Endothelial cell of umbilical vein (primary cell): Measurements from ENCODE around the gene ZFYVE28. TPM values are rescaled to one million over a fixed set of nuclear protein-coding genes. Genes with fewer than 3 reads are reported as not detected.

Source experiments
- BruUV-seq: library from RNA; stranded (reverse); fragments of 400-500 nt; replicated peaks from 2 replicates; lab custom pipeline; 2021; lab: Mats Ljungman, UMichigan
- CTCF ChIA-PET: fragments of 300-600, 350-600 bp; sonication (Branson Sonifier 250); formaldehyde crosslinking; loops from one replicate; lab custom pipeline; 2021; ENCODE audit warnings: antibody characterized with exemption, inconsistent platforms; lab: Charles Lee
- POLR2A ChIA-PET: fragments of 300-600, 350-600 bp; sonication (Branson Sonifier 250); formaldehyde crosslinking; loops from one replicate; lab custom pipeline; 2021; ENCODE audit warnings: antibody characterized with exemption, inconsistent platforms; lab: Charles Lee
- DNase-seq: peaks from one replicate; pipeline ENCODE4 v3.0.0-alpha.2; 2011; ENCODE audit warnings: low read depth, low spot score
- FAIRE-seq: peaks from 2 replicates; lab custom pipeline; 2011; peaks lifted over from hg19 to GRCh38; lab: Jason Lieb, UNC
- H2AFZ ChIP-seq: 2 replicates; pipeline ENCODE4 v1.6.0; 2012; ENCODE audit warnings: low read depth, low read length, control low read depth, inconsistent platforms
- H3K27ac ChIP-seq: 2 replicates; pipeline ENCODE4 v1.5.1; 2011; ENCODE audit warnings: low read depth, mild to moderate bottlenecking, control low read depth, low read length, moderate library complexity; ENCODE audit not compliant: insufficient read depth
- H3K27me3 ChIP-seq, 2 experiments: 2 replicates each; pipeline versions ENCODE4 v1.6.0 to v1.6.1; 2011; ENCODE audit warnings: low read length in 2 of 2, mixed read lengths in 1 of 2; ENCODE audit not compliant: control insufficient read depth in 2 of 2, insufficient read depth in 2 of 2
- H3K36me3 ChIP-seq, 2 experiments: 2 replicates in 1 of 2; 3 replicates in 1 of 2; pipeline ENCODE4 v1.5.1; 2011; ENCODE audit warnings: low read length in 2 of 2, mild to moderate bottlenecking in 1 of 2, moderate library complexity in 1 of 2; ENCODE audit not compliant: control insufficient read depth in 2 of 2, insufficient read depth in 2 of 2; ENCODE audit errors: extremely low read depth in 1 of 2
- H3K4me1 ChIP-seq: 3 replicates; pipeline ENCODE4 v1.5.1; 2011; ENCODE audit warnings: mild to moderate bottlenecking, low read length; ENCODE audit not compliant: control insufficient read depth, insufficient read depth; ENCODE audit errors: extremely low read depth
- H3K4me2 ChIP-seq: 2 replicates; pipeline ENCODE4 v1.6.1; 2011; ENCODE audit warnings: low read length, control low read depth, mixed read lengths; ENCODE audit not compliant: insufficient read depth
- H3K4me3 ChIP-seq, 3 experiments: fragments of 200-600 bp in 1 of 3; sonication (generic), shearing (Covaris generic) in 1 of 3; replicated peaks in 1 of 3; 2 replicates each; pipeline ENCODE4 v1.5.1; 2011 to 2016; ENCODE audit warnings: control low read depth in 3 of 3, low read length in 3 of 3, mild to moderate bottlenecking in 2 of 3, inconsistent platforms in 1 of 3, low read depth in 1 of 3, moderate library complexity in 1 of 3; ENCODE audit not compliant: insufficient read depth in 1 of 3
- H3K79me2 ChIP-seq: 2 replicates; pipeline ENCODE4 v1.6.0; 2012; ENCODE audit warnings: low read length, inconsistent platforms; ENCODE audit not compliant: control insufficient read depth, insufficient read depth
- H3K9ac ChIP-seq: replicated peaks from 2 replicates; pipeline ENCODE3; 2011; ENCODE audit warnings: low read length, control low read depth; ENCODE audit not compliant: insufficient read depth; ENCODE audit errors: extremely low read depth
- H3K9me1 ChIP-seq: replicated peaks from 3 replicates; pipeline ENCODE4 v1.6.0; 2011; ENCODE audit warnings: mild to moderate bottlenecking, low read length; ENCODE audit not compliant: control insufficient read depth, insufficient read depth; ENCODE audit errors: extremely low read depth
- H3K9me3 ChIP-seq: replicated peaks from 2 replicates; pipeline ENCODE4 v1.5.1; 2012; ENCODE audit warnings: low read length, inconsistent platforms; ENCODE audit not compliant: control insufficient read depth, insufficient read depth
- H4K20me1 ChIP-seq: replicated peaks from 2 replicates; pipeline ENCODE3; 2011; ENCODE audit warnings: mild to moderate bottlenecking, low read length; ENCODE audit not compliant: control insufficient read depth, insufficient read depth; ENCODE audit errors: extremely low read depth
- CTCF ChIP-seq, 2 donors: IDR thresholded peaks; 1 replicate in 1 of 2; 2 replicates in 1 of 2; pipeline ENCODE4 v1.5.1; 2011; ENCODE audit warnings: low read length in 2 of 2, mild to moderate bottlenecking in 2 of 2, moderate library complexity in 2 of 2, control low read depth in 1 of 2, inconsistent platforms in 1 of 2, low read depth in 1 of 2; ENCODE audit not compliant: insufficient read depth in 1 of 2; ENCODE audit errors: extremely low read depth in 1 of 2
- EZH2 ChIP-seq: IDR thresholded peaks from 2 replicates; pipeline ENCODE4 v1.6.1; 2012; ENCODE audit warnings: borderline replicate concordance, low read depth, mild to moderate bottlenecking, moderate library complexity, low read length, inconsistent platforms; ENCODE audit not compliant: severe bottlenecking
- FOS ChIP-seq: IDR thresholded peaks from 2 replicates; pipeline ENCODE4 v1.6.1; 2011; ENCODE audit warnings: mild to moderate bottlenecking, low read length, moderate library complexity, borderline replicate concordance; ENCODE audit not compliant: insufficient read depth
- GATA2 ChIP-seq: IDR thresholded peaks from 2 replicates; pipeline ENCODE4 v1.7.0; 2011; ENCODE audit warnings: low read depth, mild to moderate bottlenecking, moderate library complexity, mixed read lengths, low read length; ENCODE audit not compliant: insufficient read length, insufficient read depth
- JUN ChIP-seq: IDR thresholded peaks from 2 replicates; pipeline ENCODE4 v1.6.1; 2011; ENCODE audit warnings: borderline replicate concordance, low read depth; ENCODE audit not compliant: insufficient read length, insufficient read depth
- MAX ChIP-seq: IDR thresholded peaks from 2 replicates; pipeline ENCODE4 v1.6.1; 2011; ENCODE audit not compliant: insufficient read depth, insufficient read length
- MYC ChIP-seq: IDR thresholded peaks from one replicate; pipeline ENCODE4 v1.6.1; 2011; ENCODE audit warnings: mild to moderate bottlenecking, low read depth, low read length
- POLR2A ChIP-seq: IDR thresholded peaks from 2 replicates; pipeline ENCODE4 v1.6.1; 2012; ENCODE audit warnings: low read depth, mild to moderate bottlenecking, control low read depth, low read length
- POLR2AphosphoS5 ChIP-seq: IDR thresholded peaks from 2 replicates; pipeline ENCODE4 v1.6.1; 2012; ENCODE audit warnings: low read depth, mild to moderate bottlenecking, control low read depth, low read length, moderate library complexity; ENCODE audit not compliant: insufficient read depth
- dilution Hi-C: fragments of 300-500 bp; cut with MboI; formaldehyde crosslinking; loops from one replicate; pipeline ENCODE4 v1.15.0; 2019; ENCODE audit warnings: low sequenced_read_pairs; ENCODE audit not compliant: extremely low pct_ligation_motif_present
- intact Hi-C: fragments of 100-400 bp; cut with micrococcal nuclease; formaldehyde crosslinking; loops from one replicate; pipeline ENCODE4 v1.10.0; 2022
- polyA plus RNA-seq, 4 experiments: library from polyadenylated mRNA; depleted of rRNA in 3 of 4; stranded (reverse) in 3 of 4; unstranded in 1 of 4; fragments of >200 nt; gene quantifications; 2 replicates each; pipeline versions ENCODE4 v1.2.1 to v1.2.3, GENCODE V29; 2011 to 2012; ENCODE audit warnings: missing spikeins in 1 of 4
- total RNA-seq: library from RNA; stranded (reverse); gene quantifications from 2 replicates; pipeline ENCODE4 v1.2.3, GENCODE V29; 2021

ZFYVE28 gene
- total and polyA plus RNA-seq, 2 donors (not counting 3 experiments of a cell fraction or from before 2014, with no cell fraction given) = 5.8 to 7.1 TPM

GRCh38 chr4:2385516-2385915 is 32.9 kb downstream of the ZFYVE28 start:
- ChIA-PET CTCF (interaction anchor here (1.1 kb wide), 1 partner anchor 51 kb away, joined by 3 read pairs; no protein-coding TSS in a partner anchor), POLR2A (no interaction called here)
- DNase-seq (no peak), FAIRE-seq (no peak)
- no peaks in the 10 kb centered on the region for H3K79me2 ChIP-seq
- BruUV-seq = no TSS peak
- H3K4me2 ChIP-seq = no peak overlapping the region
- H3K36me3 ChIP-seq = no peaks in the 10 kb centered on the region
- no peaks in the 10 kb centered on the region for H4K20me1 ChIP-seq
- H3K27ac ChIP-seq = no peak overlapping the region
- no peak overlapping the region for H3K9ac ChIP-seq
- dilution Hi-C loops (no loop called here), intact Hi-C loops (no loop called here)
- H3K9me1 ChIP-seq = no peaks in the 10 kb centered on the region
- H3K4me3 ChIP-seq = no peak overlapping the region
- no peaks in the 10 kb centered on the region for H3K27me3 ChIP-seq
- H2AFZ ChIP-seq = no peak overlapping the region
- H3K4me1 ChIP-seq = no peaks in the 10 kb centered on the region
- no peaks in the 10 kb centered on the region for H3K9me3 ChIP-seq
- TF ChIP-seq CTCF (IDR thresholded peaks at IDR 0.05; ENCODE audit: extremely low read depth in 1 of 2, insufficient read depth in 1 of 2, low read depth in 1 of 2, low read length in 2 of 2) (no peak), POLR2A (no peak), POLR2AphosphoS5 (no peak), MYC (no peak), EZH2 (no peak), FOS (no peak), GATA2 (no peak), MAX (no peak), JUN (no peak)
